Left hindlimb (tissue), 1 donor: ENCODE data around the gene EXOC2.

Experiments used
- DNase-seq: peaks from one replicate; pipeline ENCODE4 v3.0.0-alpha.2; 2018

EXOC2 gene

DNA sequence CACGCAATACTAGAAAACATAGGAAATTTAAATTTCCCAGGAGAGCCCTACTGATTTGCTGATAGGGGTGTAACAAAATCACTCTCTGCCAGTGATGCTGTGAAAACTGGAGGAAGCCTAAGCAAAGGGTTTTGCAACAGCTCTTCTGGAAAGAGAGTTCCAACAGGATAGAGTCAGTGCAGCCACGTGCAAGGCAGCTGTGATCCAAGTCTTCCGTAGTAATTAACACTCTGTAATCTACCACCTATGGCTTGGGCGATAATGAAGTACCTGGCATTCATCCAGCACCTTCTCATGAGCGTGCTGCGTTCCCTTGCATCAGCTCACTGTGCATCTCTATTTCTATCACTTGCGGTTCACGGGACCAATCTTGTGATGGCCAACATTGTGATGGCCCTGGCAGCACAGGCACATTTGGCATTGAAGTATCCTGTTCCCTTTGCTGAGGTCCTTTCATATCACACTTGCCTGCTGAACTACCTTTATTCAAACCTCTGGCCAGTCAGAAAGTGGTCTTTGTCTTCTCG, 253.2 kb downstream of the EXOC2 start:
- DNase-seq: no peak

DNA sequence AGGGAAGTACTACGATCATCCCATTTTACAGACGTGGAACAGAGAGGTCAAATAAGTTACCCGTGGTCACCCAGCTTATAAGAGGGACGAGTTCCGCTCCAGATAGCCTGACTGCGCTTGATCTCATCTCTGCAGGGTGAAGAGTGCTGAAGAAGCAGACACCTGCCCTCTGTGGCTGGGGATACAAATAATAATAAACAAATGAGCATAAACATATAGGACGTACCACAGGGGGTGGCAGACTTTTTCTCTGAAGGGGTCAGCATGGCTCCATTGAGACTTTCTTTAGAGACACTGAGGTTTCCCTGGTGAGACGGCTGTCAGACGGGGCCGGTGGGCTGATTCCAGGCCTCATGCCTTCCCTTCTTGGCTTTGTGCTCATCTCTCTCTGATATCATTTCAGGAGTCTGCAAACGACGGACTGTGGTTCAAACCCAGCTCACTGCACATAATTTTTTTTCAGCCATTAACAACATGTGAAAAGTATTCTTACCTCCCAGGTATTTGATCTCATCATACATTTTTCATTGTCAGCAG, 254.2 kb downstream of the EXOC2 start:
- no peak for DNase-seq

DNA sequence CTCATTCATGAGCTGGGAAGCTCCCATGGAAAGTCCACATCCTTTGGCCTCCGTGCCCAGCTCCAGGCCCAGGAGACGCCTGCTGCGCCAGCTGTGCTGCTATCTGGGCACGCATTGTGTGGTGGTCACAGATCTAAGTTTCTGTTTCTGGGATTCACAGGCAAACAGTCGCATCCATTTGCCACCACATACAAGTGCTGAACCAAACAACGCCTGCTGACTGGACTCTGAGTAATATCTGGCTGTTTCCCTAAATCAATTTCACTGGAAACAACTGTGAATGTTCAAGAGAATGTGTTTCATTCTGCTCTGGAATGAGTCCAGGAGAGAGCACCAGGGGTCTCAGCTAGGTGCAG, 255.9 kb downstream of the EXOC2 start:
- no peak for DNase-seq

DNA sequence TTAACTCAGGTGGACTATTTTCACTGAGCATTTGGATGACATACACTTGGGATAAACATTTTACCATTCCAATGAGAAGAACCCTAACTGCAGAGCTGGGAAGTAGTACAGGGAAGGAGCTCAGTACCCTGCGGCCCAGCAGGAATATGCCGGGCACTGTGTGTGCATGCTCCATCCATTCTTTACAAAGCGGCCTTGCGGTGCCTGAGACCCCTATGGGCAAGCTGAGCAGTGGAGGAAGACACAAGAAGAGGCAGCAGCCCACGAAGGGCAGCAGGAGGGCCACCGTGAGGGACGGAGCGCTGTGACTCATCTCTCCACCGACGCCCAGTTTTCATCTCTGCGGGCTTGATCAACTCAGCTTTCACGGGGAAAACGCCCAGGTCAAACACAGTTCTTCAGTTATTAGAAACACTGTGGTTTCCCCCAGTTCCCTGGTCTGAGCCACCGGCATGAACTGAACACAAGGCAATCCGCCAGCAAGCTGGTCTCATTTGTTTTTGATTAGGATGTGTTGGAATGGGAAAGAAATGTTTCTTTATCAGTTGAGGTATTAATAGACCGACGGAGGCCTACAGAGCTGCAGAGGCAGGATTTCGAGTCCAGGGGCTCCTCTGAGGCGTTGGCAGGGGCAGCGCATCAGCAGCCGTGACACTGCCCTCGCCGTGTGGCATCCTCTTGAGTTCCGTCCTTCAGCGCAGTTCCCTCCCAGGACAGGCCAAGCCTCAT, 256.5 kb downstream of the EXOC2 start:
- DNase-seq: no peak

DNA sequence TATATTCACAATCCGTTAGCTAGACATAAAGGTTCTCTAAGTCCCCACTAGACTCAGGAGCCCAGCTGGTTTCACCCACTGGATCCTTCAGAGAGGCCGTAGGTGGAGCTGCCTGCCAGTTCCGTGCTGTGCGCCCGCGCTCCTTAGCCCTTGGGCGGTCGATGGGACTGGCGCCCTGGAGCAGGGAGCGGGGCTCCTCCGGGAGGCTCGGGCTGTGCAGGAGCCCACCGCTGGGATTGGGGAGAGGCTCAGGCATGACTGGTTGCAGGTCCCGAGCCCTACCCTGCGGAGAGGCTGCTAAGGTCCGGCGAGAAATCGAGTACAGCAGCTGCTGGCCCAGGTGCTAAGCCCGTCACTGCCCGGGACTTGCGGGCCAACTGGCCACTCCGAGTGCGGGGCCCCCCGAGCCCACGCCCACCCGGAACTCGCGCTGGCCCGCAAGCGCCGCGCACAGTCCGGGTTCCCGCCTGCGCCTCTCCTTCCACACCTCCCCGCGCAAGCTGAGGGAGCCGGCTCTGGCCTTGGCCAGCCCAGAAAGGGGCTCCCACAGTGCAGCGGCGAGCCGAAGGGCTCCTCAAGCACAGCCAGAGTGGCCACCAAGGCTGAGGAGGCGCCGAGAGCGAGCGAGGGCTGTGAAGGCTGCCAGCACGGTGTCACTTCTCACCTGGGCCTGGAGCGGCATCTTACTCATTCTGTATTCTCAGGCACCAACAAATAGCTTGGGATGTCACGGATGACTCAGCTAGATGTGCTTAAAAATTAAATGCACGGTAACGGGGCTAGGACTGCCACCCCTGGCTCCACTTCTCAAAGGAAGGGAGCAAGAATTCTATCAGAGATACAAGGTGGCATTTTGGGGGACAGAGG, 257.3 kb downstream of the EXOC2 start:
- DNase-seq: no peak
